Fibroblast of lung (primary cell): ENCODE results near the gene PRR35.

Experiments used
- EZH2 ChIP-seq: IDR thresholded peaks from 2 replicates; pipeline ENCODE4 v1.5.1; 2012; ENCODE audit warnings: low read length, control low read depth, mild to moderate bottlenecking; ENCODE audit errors: missing control alignments
- TF ChIP-seq, protein P1 (sequence below), 2 donors: IDR thresholded peaks in 1 of 2; conservative IDR thresholded peaks in 1 of 2; 1 replicate in 1 of 2; 2 replicates in 1 of 2; pipeline ENCODE4 v1.5.1; 2011 to 2012; ENCODE audit warnings: low read length in 2 of 2, control low read depth in 1 of 2, inconsistent platforms in 1 of 2, low read depth in 1 of 2, mild to moderate bottlenecking in 1 of 2

DNA sequence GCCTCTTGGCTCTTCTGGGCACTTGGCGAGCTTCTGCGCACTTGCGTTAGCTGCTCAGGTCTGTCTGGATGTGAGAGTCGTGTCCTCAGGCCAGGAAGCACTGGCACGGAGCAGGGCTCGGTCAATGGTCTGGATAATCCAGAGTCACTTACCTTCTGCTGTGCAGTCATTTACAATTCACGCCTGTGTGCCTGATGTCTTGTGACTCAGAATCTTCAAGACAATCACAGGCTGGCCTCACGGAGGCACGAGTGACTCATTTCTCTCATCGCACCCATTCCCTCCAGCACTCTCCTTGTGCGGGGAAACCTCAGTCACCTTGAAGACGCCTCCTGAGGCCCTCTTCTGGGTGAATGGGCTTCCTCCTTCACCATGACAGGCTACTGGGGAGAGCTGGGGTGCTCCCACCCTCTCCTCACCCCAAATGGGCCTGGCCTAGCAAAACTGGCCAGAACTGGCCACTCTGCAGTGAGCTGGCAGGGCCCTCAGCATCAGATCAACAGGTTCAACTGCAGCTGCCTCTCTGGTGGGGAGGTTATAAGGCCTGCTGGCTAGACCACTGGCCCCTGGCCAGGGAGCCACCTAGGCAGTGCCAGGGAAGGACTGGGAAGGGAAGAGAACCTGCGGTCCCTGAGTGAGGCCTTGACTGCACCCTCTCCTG lies 34.5 kb upstream of the PRR35 start:
- TF ChIP-seq, protein P1, sequence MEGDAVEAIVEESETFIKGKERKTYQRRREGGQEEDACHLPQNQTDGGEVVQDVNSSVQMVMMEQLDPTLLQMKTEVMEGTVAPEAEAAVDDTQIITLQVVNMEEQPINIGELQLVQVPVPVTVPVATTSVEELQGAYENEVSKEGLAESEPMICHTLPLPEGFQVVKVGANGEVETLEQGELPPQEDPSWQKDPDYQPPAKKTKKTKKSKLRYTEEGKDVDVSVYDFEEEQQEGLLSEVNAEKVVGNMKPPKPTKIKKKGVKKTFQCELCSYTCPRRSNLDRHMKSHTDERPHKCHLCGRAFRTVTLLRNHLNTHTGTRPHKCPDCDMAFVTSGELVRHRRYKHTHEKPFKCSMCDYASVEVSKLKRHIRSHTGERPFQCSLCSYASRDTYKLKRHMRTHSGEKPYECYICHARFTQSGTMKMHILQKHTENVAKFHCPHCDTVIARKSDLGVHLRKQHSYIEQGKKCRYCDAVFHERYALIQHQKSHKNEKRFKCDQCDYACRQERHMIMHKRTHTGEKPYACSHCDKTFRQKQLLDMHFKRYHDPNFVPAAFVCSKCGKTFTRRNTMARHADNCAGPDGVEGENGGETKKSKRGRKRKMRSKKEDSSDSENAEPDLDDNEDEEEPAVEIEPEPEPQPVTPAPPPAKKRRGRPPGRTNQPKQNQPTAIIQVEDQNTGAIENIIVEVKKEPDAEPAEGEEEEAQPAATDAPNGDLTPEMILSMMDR (conservative IDR thresholded peaks at IDR 0.05 in 1 of 2, IDR thresholded peaks at IDR 0.05 in 1 of 2; ENCODE audit: low read depth in 1 of 2, low read length in 2 of 2), result no peak
- TF ChIP-seq EZH2, result no peak
